T-cell (primary cell): ENCODE measurements around the gene FYN. TPM values are rescaled to one million over a fixed set of nuclear protein-coding genes. Genes with fewer than 3 reads are reported as not detected.

ENCODE experiments used
- ATAC-seq, 4 experiments: fragments of 200-7000 bp in 3 of 4; fragments of 150-1000 bp in 1 of 4; cut with Tn5 transposase; replicated peaks in 1 of 4; 1 replicate in 3 of 4; 2 replicates in 1 of 4; pipeline ENCODE4 v1.10.0; 2021; ENCODE audit warnings: moderate library complexity in 3 of 4, mild to moderate bottlenecking in 2 of 4, moderate number of reproducible peaks in 1 of 4
- CTCF ChIA-PET, 2 donors: fragments of 300-600 bp; sonication (Branson Sonifier 250); formaldehyde crosslinking; loops; one replicate each; lab custom pipeline; 2022; ENCODE audit warnings: antibody characterized with exemption in 2 of 2; lab: Charles Lee
- POLR2A ChIA-PET, 2 donors: fragments of 300-600 bp; sonication (Branson Sonifier 250); formaldehyde crosslinking; loops; one replicate each; lab custom pipeline; 2022; ENCODE audit warnings: antibody characterized with exemption in 2 of 2; lab: Charles Lee
- DNase-seq, 35 experiments: peaks; one replicate each; pipeline versions ENCODE4 v3.0.0 to v3.0.0-alpha.2; 2013 to 2023
- H3K27ac ChIP-seq: one replicate; pipeline ENCODE4 v1.5.1; 2013; ENCODE audit warnings: low read length
- H3K27me3 ChIP-seq, 2 experiments: replicated peaks in 1 of 2; 1 replicate in 1 of 2; 2 replicates in 1 of 2; pipeline versions ENCODE4 v1.6.1 to v1.7.0; 2013; ENCODE audit warnings: low read length in 1 of 2, mixed read lengths in 1 of 2; ENCODE audit not compliant: control insufficient read depth in 2 of 2, insufficient read depth in 2 of 2; ENCODE audit errors: extremely low read depth in 1 of 2
- H3K36me3 ChIP-seq, 2 donors: 1 replicate in 1 of 2; 2 replicates in 1 of 2; pipeline versions ENCODE4 v1.6.1 to v1.7.0; 2013; ENCODE audit warnings: low read length in 1 of 2; ENCODE audit not compliant: control insufficient read depth in 2 of 2, insufficient read depth in 1 of 2; ENCODE audit errors: extremely low read depth in 1 of 2
- H3K4me1 ChIP-seq, 2 experiments: 1 replicate in 1 of 2; 2 replicates in 1 of 2; pipeline versions ENCODE4 v1.6.1 to v1.7.0; 2013; ENCODE audit warnings: low read length in 2 of 2, mixed read lengths in 1 of 2; ENCODE audit not compliant: insufficient read depth in 2 of 2, control insufficient read depth in 1 of 2; ENCODE audit errors: extremely low read depth in 1 of 2
- H3K4me3 ChIP-seq, 2 donors: 1 replicate in 1 of 2; 2 replicates in 1 of 2; pipeline versions ENCODE4 v1.5.1 to v1.7.0; 2013; ENCODE audit warnings: mild to moderate bottlenecking in 2 of 2, low read length in 1 of 2, moderate library complexity in 1 of 2; ENCODE audit not compliant: control insufficient read depth in 1 of 2; ENCODE audit errors: extremely low read depth in 1 of 2
- H3K9me3 ChIP-seq: 2 replicates; pipeline ENCODE4 v1.7.0; 2013
- H3K27ac Mint-ChIP-seq, 2 donors: one replicate each; pipeline ENCODE4 v1.8.0; 2020 to 2021; ENCODE audit warnings: mild to moderate bottlenecking in 2 of 2, mixed read lengths in 2 of 2
- H3K27me3 Mint-ChIP-seq, 2 donors: one replicate each; pipeline ENCODE4 v1.8.0; 2021 to 2022; ENCODE audit warnings: mixed read lengths in 2 of 2
- H3K36me3 Mint-ChIP-seq: one replicate; pipeline ENCODE4 v1.8.0; 2021; ENCODE audit warnings: mixed read lengths
- H3K4me1 Mint-ChIP-seq, 3 donors: one replicate each; pipeline ENCODE4 v1.8.0; 2020 to 2022; ENCODE audit warnings: mixed read lengths in 3 of 3, mild to moderate bottlenecking in 1 of 3
- H3K4me3 Mint-ChIP-seq, 3 donors: one replicate each; pipeline ENCODE4 v1.8.0; 2020 to 2022; ENCODE audit warnings: mild to moderate bottlenecking in 3 of 3, mixed read lengths in 3 of 3, moderate library complexity in 3 of 3
- H3K9me3 Mint-ChIP-seq, 3 donors: one replicate each; pipeline ENCODE4 v1.8.0; 2020 to 2022; ENCODE audit warnings: mixed read lengths in 3 of 3
- WGBS: methylation state at CpG from one replicate; pipeline ENCODE4 v1.1.5; 2013; ENCODE audit warnings: missing lambda C conversion rate; ENCODE audit not compliant: insufficient coverage; 5-methylcytosine and 5-hydroxymethylcytosine counted together
- total RNA-seq, 35 experiments: library from RNA in 6 of 35; stranded (reverse) in 6 of 35; fragments of 120-200 nt in 1 of 35; gene quantifications; one replicate each; pipeline versions ENCODE4 v1.2.1 to v1.2.4 and lab custom pipeline; 2013 to 2026

Gene FYN
- total RNA-seq, 5 donors from 2014 or later (not counting 1 experiment from before 2014, with no cell fraction given): 466 to 573 (median 534) TPM

- peak in 31 of 35 experiments; percentile 19 to 71 (median 47) for DNase-seq
- Mint-ChIP-seq H3K4me1 (peaks cover 4 to 74% (median 72%) of the 10 kb centered on the region in 3 donors), H3K36me3 (peaks cover 16% of the 10 kb centered on the region), H3K9me3 (no peaks in the 10 kb centered on the region), H3K27ac (peak overlapping the region; percentile 87 to 94), H3K4me3 (peak overlapping the region; percentile 73 to 82 (median 77)), H3K27me3 (no peaks in the 10 kb centered on the region)
- H3K9me3 ChIP-seq: no peaks in the 10 kb centered on the region
- peaks cover 0 to 5% of the 10 kb centered on the region in 2 donors for H3K36me3 ChIP-seq
- ATAC-seq: peak; percentile 56 to 86 (median 80)
- peaks cover 30 to 52% of the 10 kb centered on the region in 2 experiments for H3K4me1 ChIP-seq
- ChIA-PET CTCF (interaction anchor here in 1 of 2 donors (0.7 to 1.1 kb wide), 3 partner anchors 10 to 29 kb away, joined by 3 to 4 read pairs (median 3); no protein-coding TSS in a partner anchor), POLR2A (interaction anchor here (0.9 to 1.1 kb wide), 3 partner anchors 10 to 68 kb away, joined by 3 to 4 read pairs (median 4); no protein-coding TSS in a partner anchor)
- no peaks in the 10 kb centered on the region for H3K27me3 ChIP-seq
- H3K4me3 ChIP-seq: peak overlapping the region in 1 of 2 donors; percentile 47
- H3K27ac ChIP-seq: peak overlapping the region; percentile 71
- 11% methylated on average over 6 of the region's 8 CpGs for WGBS
Measured at GRCh38 chr6:111793711-111794111, 79.5 kb downstream of the FYN start.

DNA sequence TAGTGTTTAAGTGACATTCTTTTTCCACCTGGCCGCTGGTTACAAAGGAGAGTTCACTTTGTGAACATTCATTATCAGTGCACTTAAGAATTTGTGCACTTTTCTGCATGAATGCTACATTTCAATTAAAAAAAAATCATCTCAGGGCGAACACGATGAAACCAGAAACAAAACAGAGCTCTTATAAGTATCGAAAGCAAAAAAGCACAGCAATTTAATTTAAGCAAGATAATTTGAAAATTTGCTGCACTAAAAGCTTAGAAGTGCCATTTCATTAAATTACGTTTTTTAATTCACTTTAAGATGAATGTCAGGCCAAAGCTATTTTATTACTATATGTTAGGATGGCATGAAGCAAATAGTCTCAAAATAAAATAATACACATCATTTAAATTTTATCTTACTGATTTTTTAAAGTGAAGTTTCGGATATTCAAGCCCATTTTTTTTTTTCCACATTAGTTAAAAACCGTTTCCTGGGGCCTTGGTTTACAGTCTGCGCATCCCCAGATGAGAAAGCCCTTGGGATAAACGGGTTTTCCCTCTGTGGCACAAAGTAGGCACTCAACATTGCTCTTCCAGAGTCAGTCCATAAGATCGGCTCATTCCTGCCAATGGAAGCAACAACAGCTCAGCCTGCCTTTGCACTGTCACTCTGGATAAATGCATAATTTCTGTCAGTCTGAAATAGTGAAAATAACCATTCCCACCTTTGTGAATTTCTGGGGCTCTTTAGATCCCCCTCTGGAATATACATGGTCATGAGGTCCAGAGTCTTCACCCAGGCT, 80.1 kb downstream of the FYN start:
- no peaks in the 10 kb centered on the region for H3K27me3 Mint-ChIP-seq
- no CpG with 5 or more reads among the region's 10 CpGs for WGBS
- peak overlapping the region; percentile 71 for H3K27ac ChIP-seq
- peaks cover 0 to 5% of the 10 kb centered on the region in 2 donors for H3K36me3 ChIP-seq
- ChIA-PET CTCF (interaction anchor here in 1 of 2 donors (0.7 to 1.1 kb wide), 7 partner anchors 15 to 204 kb away, joined by 3 read pairs; no protein-coding TSS in a partner anchor), POLR2A (interaction anchor here (0.6 to 1.1 kb wide), 8 partner anchors 10 to 70 kb away, joined by 3 to 5 read pairs (median 3); no protein-coding TSS in a partner anchor)
- peak overlapping the region in 1 of 2 donors; percentile 47 for H3K4me3 ChIP-seq
- no peak for DNase-seq
- peaks cover 16% of the 10 kb centered on the region for H3K36me3 Mint-ChIP-seq
- H3K27me3 ChIP-seq: no peaks in the 10 kb centered on the region
- H3K4me1 Mint-ChIP-seq: peaks cover 0 to 68% (median 66%) of the 10 kb centered on the region in 3 donors
- H3K4me3 Mint-ChIP-seq: peak overlapping the region; percentile 73 to 82 (median 77)
- H3K9me3 ChIP-seq: no peaks in the 10 kb centered on the region
- H3K27ac Mint-ChIP-seq: peak overlapping the region; percentile 87 to 94
- peaks cover 28 to 50% of the 10 kb centered on the region in 2 experiments for H3K4me1 ChIP-seq
- no peak for ATAC-seq
- H3K9me3 Mint-ChIP-seq: no peaks in the 10 kb centered on the region

DNA sequence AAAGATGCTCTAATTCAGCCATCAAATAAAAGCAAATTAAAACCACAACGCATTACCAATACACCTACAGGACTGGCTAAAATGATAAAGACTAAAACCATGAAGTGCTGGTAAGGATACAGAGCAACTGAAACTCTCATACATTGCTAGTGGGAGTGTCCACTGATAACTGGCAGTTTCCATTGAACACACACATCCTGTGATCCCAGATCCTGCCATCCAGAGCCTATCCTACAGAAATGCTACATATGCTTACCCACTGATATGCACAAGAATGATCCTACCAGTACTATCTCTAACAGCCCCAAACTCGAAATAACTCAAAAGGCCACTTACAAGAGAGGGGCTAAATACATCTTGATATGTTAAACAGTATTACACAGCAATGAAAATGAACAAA, 81.0 kb downstream of the FYN start:
- Mint-ChIP-seq H3K27me3 (no peaks in the 10 kb centered on the region), H3K4me1 (peaks cover 0 to 68% (median 66%) of the 10 kb centered on the region in 3 donors), H3K36me3 (peaks cover 16% of the 10 kb centered on the region), H3K27ac (peak overlapping the region; percentile 56 to 80), H3K9me3 (no peaks in the 10 kb centered on the region), H3K4me3 (peak overlapping the region; percentile 48 to 77 (median 61))
- Histone ChIP-seq H3K9me3 (no peaks in the 10 kb centered on the region), H3K4me3 (peak overlapping the region in 1 of 2 donors; percentile 47), H3K27ac (peak overlapping the region; percentile 71), H3K4me1 (peaks cover 28 to 49% of the 10 kb centered on the region in 2 experiments), H3K27me3 (no peaks in the 10 kb centered on the region), H3K36me3 (peaks cover 3 to 5% of the 10 kb centered on the region in 2 donors)
- ChIA-PET CTCF (interaction anchor here in 1 of 2 donors (1.3 kb wide), 1 partner anchor 82 kb away, joined by 3 read pairs; no protein-coding TSS in a partner anchor), POLR2A (interaction anchor here in 1 of 2 donors (0.9 kb wide), 1 partner anchor 35 kb away, joined by 5 read pairs; no protein-coding TSS in a partner anchor)
- ATAC-seq (no peak), DNase-seq (no peak)
- 40% methylated on average over 1 of the region's 2 CpGs for WGBS

DNA sequence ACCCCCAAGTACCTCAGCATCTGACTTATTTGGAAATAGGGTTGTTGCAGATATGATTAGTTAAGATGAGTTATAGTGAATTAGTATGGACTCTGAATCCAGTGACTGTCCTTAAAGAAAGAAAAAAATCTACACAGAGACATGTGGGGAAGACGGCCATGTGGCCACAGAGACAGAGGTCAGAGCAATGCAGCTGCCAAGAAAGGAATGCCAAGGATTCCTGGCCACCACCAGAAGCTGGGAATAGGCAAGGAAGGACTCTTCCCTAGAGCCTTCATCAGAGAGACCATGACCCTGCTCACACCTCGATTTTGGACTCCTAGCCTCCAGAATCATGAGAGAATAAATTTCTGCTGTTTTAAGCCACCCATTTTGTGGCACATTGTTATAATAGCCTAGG, 81.8 kb downstream of the FYN start:
- Mint-ChIP-seq H3K27me3 (no peaks in the 10 kb centered on the region), H3K27ac (peak overlapping the region; percentile 56 to 80), H3K9me3 (no peaks in the 10 kb centered on the region), H3K4me1 (peaks cover under 1 to 61% (median 60%) of the 10 kb centered on the region in 3 donors), H3K36me3 (peaks cover 17% of the 10 kb centered on the region), H3K4me3 (peak overlapping the region in 2 of 3 donors; percentile 21 to 77)
- DNase-seq: no peak
- 80% methylated on average over 1 of the region's 2 CpGs for WGBS
- Histone ChIP-seq H3K9me3 (no peaks in the 10 kb centered on the region), H3K27me3 (no peaks in the 10 kb centered on the region), H3K4me1 (peaks cover 28 to 46% of the 10 kb centered on the region in 2 experiments), H3K27ac (peak overlapping the region; percentile 71), H3K36me3 (peaks cover 3 to 5% of the 10 kb centered on the region in 2 donors), H3K4me3 (no peak overlapping the region)
- CTCF ChIA-PET: interaction anchor here in 1 of 2 donors (1.3 kb wide), 1 partner anchor 81 kb away, joined by 3 read pairs; no protein-coding TSS in a partner anchor
- POLR2A ChIA-PET: interaction anchor here in 1 of 2 donors (0.8 to 2.3 kb wide), 2 partner anchors 12 to 27 kb away, joined by 3 to 7 read pairs; no protein-coding TSS in a partner anchor
- ATAC-seq: no peak

- H3K36me3 ChIP-seq: peaks cover 3 to 9% of the 10 kb centered on the region in 2 donors
Measured at GRCh38 chr6:111789598-111789997, 83.7 kb downstream of the FYN start.

More at GRCh38 chr6:111789598-111789997, 83.7 kb downstream of the FYN start:
- Mint-ChIP-seq H3K27ac (no peak overlapping the region), H3K4me3 (no peak overlapping the region), H3K36me3 (peaks cover 20% of the 10 kb centered on the region), H3K27me3 (no peaks in the 10 kb centered on the region), H3K4me1 (peaks cover 18 to 59% (median 54%) of the 10 kb centered on the region in 3 donors), H3K9me3 (no peaks in the 10 kb centered on the region)
- H3K27ac ChIP-seq: peak overlapping the region; percentile 7
- H3K9me3 ChIP-seq: no peaks in the 10 kb centered on the region
- POLR2A ChIA-PET: interaction anchor here (0.6 to 2.3 kb wide), 3 partner anchors 10 to 1105 kb away, joined by 4 to 7 read pairs (median 4); no protein-coding TSS in a partner anchor
- WGBS: 100% methylated on average over 2 of the region's 4 CpGs
- CTCF ChIA-PET: interaction anchor here (0.6 to 1.8 kb wide), 4 partner anchors 12 to 30 kb away, joined by 3 to 5 read pairs (median 4); no protein-coding TSS in a partner anchor
- DNase-seq (no peak), ATAC-seq (no peak)
- peaks cover 15 to 48% of the 10 kb centered on the region in 2 experiments for H3K4me1 ChIP-seq
- H3K27me3 ChIP-seq: no peaks in the 10 kb centered on the region
- H3K4me3 ChIP-seq: no peak overlapping the region
